NOMO-1 (cell line): ENCODE results near the gene LDLRAP1.
"Not testable (repeated sequence)": the region's sequence is repeated elsewhere in the genome, so short reads cannot be mapped to it uniquely, and the experiment has no call there.

Source experiments
- DNase-seq, 2 experiments: peaks; one replicate each; lab custom pipeline; 2025; ENCODE audit not compliant: unreplicated experiment in 2 of 2; lab: John Stamatoyannopoulos, UW

LDLRAP1 gene

GRCh38 chr1:25543425-25544242, at the start of gene LDLRAP1:
LDLRAP1 (plus strand) TSS chr1:25543606; CDS start chr1:25543699, 93 bp downstream.
- peak; percentile 60 to 70 for DNase-seq

- DNase-seq: no peak
Observed at GRCh38 chr1:25494952-25495351, 48.5 kb upstream of the LDLRAP1 start.

GRCh38 chr1:25500694-25501093, 42.7 kb upstream of the LDLRAP1 start:
- DNase-seq: no peak

GRCh38 chr1:25501235-25502058, 42.0 kb upstream of the LDLRAP1 start:
- no peak for DNase-seq

GRCh38 chr1:25502957-25503356, 40.4 kb upstream of the LDLRAP1 start:
- DNase-seq: no peak

GRCh38 chr1:25503551-25504426, 39.6 kb upstream of the LDLRAP1 start:
- DNase-seq: peak in 1 of 2 experiments; percentile 8

GRCh38 chr1:25504706-25505595, 38.5 kb upstream of the LDLRAP1 start:
- DNase-seq: peak in 1 of 2 experiments; percentile 21

- DNase-seq: peak; percentile 53 to 59
Observed at GRCh38 chr1:25505656-25506385, 37.6 kb upstream of the LDLRAP1 start.

GRCh38 chr1:25506566-25507463, 36.6 kb upstream of the LDLRAP1 start:
- not testable (repeated sequence) for DNase-seq

- DNase-seq: no peak
Observed at GRCh38 chr1:25513666-25514065, 29.7 kb upstream of the LDLRAP1 start.

- no peak for DNase-seq
Observed at GRCh38 chr1:25515033-25515432, 28.4 kb upstream of the LDLRAP1 start.

GRCh38 chr1:25516686-25517085, 26.7 kb upstream of the LDLRAP1 start:
- no peak for DNase-seq

- no peak for DNase-seq
Observed at GRCh38 chr1:25517476-25518394, 25.7 kb upstream of the LDLRAP1 start.

- DNase-seq: no peak
Observed at GRCh38 chr1:25519624-25520023, 23.8 kb upstream of the LDLRAP1 start.

- DNase-seq: peak in 1 of 2 experiments; percentile 64
Observed at GRCh38 chr1:25520446-25521061, 22.9 kb upstream of the LDLRAP1 start.

- DNase-seq: no peak
Observed at GRCh38 chr1:25522031-25522655, 21.3 kb upstream of the LDLRAP1 start.
